HEK293 (cell line): ENCODE data around the gene TST.

Source experiments
- CTCF ChIA-PET: fragments of 350-600 bp; formaldehyde crosslinking; extraction: SDS; loops from one replicate; lab custom pipeline; 2021; ENCODE audit warnings: antibody characterized with exemption; lab: Yijun Ruan, JAX
- POLR2A ChIA-PET: fragments of 300-600 bp; formaldehyde crosslinking; extraction: SDS; loops from one replicate; lab custom pipeline; 2020; ENCODE audit warnings: antibody characterized with exemption, inconsistent platforms; lab: Yijun Ruan, JAX
- H3K27ac ChIP-seq: fragments of 200-500 bp; sonication (Bioruptor generic); 2 replicates; pipeline ENCODE4 v1.5.1; 2014; ENCODE audit warnings: low read depth, low read length, control low read depth, inconsistent platforms; ENCODE audit errors: extremely low read depth
- H3K36me3 ChIP-seq, 2 experiments: fragments of 200-500 bp in 1 of 2; sonication (Bioruptor generic) in 1 of 2; 1 replicate in 1 of 2; 2 replicates in 1 of 2; pipeline ENCODE4 v1.5.1; 2014 to 2017; ENCODE audit warnings: inconsistent platforms in 2 of 2, low read length in 2 of 2; ENCODE audit not compliant: control insufficient read depth in 2 of 2, insufficient read depth in 1 of 2
- H3K4me1 ChIP-seq: fragments of 200-500 bp; sonication (Bioruptor generic); 2 replicates; pipeline ENCODE4 v1.5.1; 2014; ENCODE audit warnings: mild to moderate bottlenecking, low read length, inconsistent platforms; ENCODE audit not compliant: control insufficient read depth, insufficient read depth
- H3K4me3 ChIP-seq: 2 replicates; pipeline ENCODE4 v1.5.1; 2011; ENCODE audit warnings: low read depth, mild to moderate bottlenecking, control low read depth, low read length, moderate library complexity
- H3K9me3 ChIP-seq: fragments of 200-500 bp; sonication (Bioruptor generic); 2 replicates; pipeline ENCODE4 v1.5.1; 2014; ENCODE audit warnings: low read depth, low read length, inconsistent platforms; ENCODE audit not compliant: control insufficient read depth, insufficient read depth
- GLI2 ChIP-seq: fragments of 450-650 bp; formaldehyde crosslinking; IDR thresholded peaks from 2 replicates; pipeline ENCODE4; 2017; ENCODE audit warnings: missing biosample characterization, missing genetic modification characterization, low read depth, borderline replicate concordance
- GLIS1 ChIP-seq: fragments of 450-650 bp; formaldehyde crosslinking; IDR thresholded peaks from 2 replicates; pipeline ENCODE4 v1.5.1; 2016; ENCODE audit warnings: missing biosample characterization, missing genetic modification characterization
- PRDM10 ChIP-seq: fragments of 450-650 bp; formaldehyde crosslinking; IDR thresholded peaks from 2 replicates; pipeline ENCODE4 v1.5.1; 2016; ENCODE audit warnings: missing biosample characterization, missing genetic modification characterization
- SCRT2 ChIP-seq: fragments of 450-650 bp; formaldehyde crosslinking; IDR thresholded peaks from 2 replicates; pipeline ENCODE4 v1.5.1; 2016; ENCODE audit warnings: missing biosample characterization, missing genetic modification characterization
- TCF7L2 ChIP-seq: IDR thresholded peaks from 2 replicates; pipeline ENCODE4 v1.6.1; 2011; ENCODE audit warnings: low read depth, mild to moderate bottlenecking, inconsistent platforms, low read length, moderate library complexity, borderline replicate concordance
- YY2 ChIP-seq: fragments of 450-650 bp; formaldehyde crosslinking; IDR thresholded peaks from 2 replicates; pipeline ENCODE4 v1.5.1; 2016; ENCODE audit warnings: missing biosample characterization, missing genetic modification characterization
- ZBTB44 ChIP-seq: fragments of 450-650 bp; IDR thresholded peaks from 2 replicates; pipeline ENCODE4 v1.5.1; 2018; ENCODE audit warnings: missing biosample characterization, mild to moderate bottlenecking, missing genetic modification characterization
- ZBTB49 ChIP-seq: fragments of 450-650 bp; formaldehyde crosslinking; IDR thresholded peaks from 2 replicates; pipeline ENCODE4 v1.5.1; 2016; ENCODE audit warnings: missing biosample characterization, missing genetic modification characterization, low read depth
- ZNF114 ChIP-seq: fragments of 450-650 bp; formaldehyde crosslinking; IDR thresholded peaks from 2 replicates; pipeline ENCODE4 v1.5.0; 2017; ENCODE audit warnings: missing biosample characterization, missing genetic modification characterization
- ZNF121 ChIP-seq: fragments of 450-650 bp; formaldehyde crosslinking; IDR thresholded peaks from 2 replicates; pipeline ENCODE4 v1.5.1; 2016; ENCODE audit warnings: missing biosample characterization, missing genetic modification characterization
- ZNF133 ChIP-seq: fragments of 450-650 bp; formaldehyde crosslinking; IDR thresholded peaks from 2 replicates; pipeline ENCODE4 v1.5.1; 2016; ENCODE audit warnings: missing biosample characterization, missing genetic modification characterization
- ZNF221 ChIP-seq: fragments of 450-650 bp; formaldehyde crosslinking; IDR thresholded peaks from 2 replicates; pipeline ENCODE4 v1.5.1; 2017; ENCODE audit warnings: missing biosample characterization, missing genetic modification characterization, borderline replicate concordance
- ZNF248 ChIP-seq: fragments of 450-650 bp; formaldehyde crosslinking; IDR thresholded peaks from 2 replicates; pipeline ENCODE4 v1.5.1; 2017; ENCODE audit warnings: missing biosample characterization, missing genetic modification characterization
- ZNF449 ChIP-seq: fragments of 450-650 bp; formaldehyde crosslinking; IDR thresholded peaks from 2 replicates; pipeline ENCODE4 v1.5.1; 2017; ENCODE audit warnings: missing biosample characterization, mild to moderate bottlenecking, missing genetic modification characterization, moderate library complexity
- ZNF473 ChIP-seq: fragments of 450-650 bp; formaldehyde crosslinking; IDR thresholded peaks from 2 replicates; pipeline ENCODE4 v1.5.1; 2017; ENCODE audit warnings: missing biosample characterization, missing genetic modification characterization
- ZNF488 ChIP-seq: fragments of 450-650 bp; formaldehyde crosslinking; IDR thresholded peaks from 2 replicates; pipeline ENCODE4 v1.5.1; 2016; ENCODE audit warnings: missing biosample characterization, missing genetic modification characterization
- ZNF521 ChIP-seq: fragments of 450-650 bp; formaldehyde crosslinking; IDR thresholded peaks from 2 replicates; pipeline ENCODE4 v1.5.1; 2017; ENCODE audit warnings: missing biosample characterization, mild to moderate bottlenecking, missing genetic modification characterization
- ZNF544 ChIP-seq: fragments of 450-650 bp; formaldehyde crosslinking; IDR thresholded peaks from 2 replicates; pipeline ENCODE4 v1.5.0; 2017; ENCODE audit warnings: missing biosample characterization, missing genetic modification characterization
- ZNF776 ChIP-seq: fragments of 450-650 bp; formaldehyde crosslinking; IDR thresholded peaks from 2 replicates; pipeline ENCODE4 v1.5.0; 2017; ENCODE audit warnings: missing biosample characterization, missing genetic modification characterization, borderline replicate concordance

TST gene

GRCh38 chr22:37037669-37038068 is 18.4 kb upstream of the TST start:
- ChIA-PET POLR2A (no interaction called here), CTCF (interaction anchor here (0.6 to 1.3 kb wide), 4 partner anchors 8 to 60 kb away, joined by 3 to 6 read pairs (median 4); no protein-coding TSS in a partner anchor)
- H3K27ac ChIP-seq, result no peak overlapping the region
- no peaks in the 10 kb centered on the region for H3K9me3 ChIP-seq
- H3K36me3 ChIP-seq, result no peaks in the 10 kb centered on the region
- H3K4me1 ChIP-seq, result no peaks in the 10 kb centered on the region
- TF ChIP-seq ZNF449 (tag by site-specific recombination) (no peak), YY2 (tag by site-specific recombination) (no peak), ZNF248 (tag by site-specific recombination) (no peak), ZNF473 (tag by site-specific recombination) (no peak), ZNF133 (tag by site-specific recombination) (no peak), PRDM10 (tag by site-specific recombination) (no peak), ZNF488 (tag by site-specific recombination) (no peak), ZNF776 (no peak), ZNF544 (tag by site-specific recombination) (no peak), GLI2 (tag by site-specific recombination) (no peak), TCF7L2 (no peak), ZNF521 (no peak), ZBTB49 (tag by site-specific recombination) (no peak)
- no peak overlapping the region for H3K4me3 ChIP-seq

GRCh38 chr22:37036655-37037377 is 17.6 kb upstream of the TST start:
- TF ChIP-seq GLIS1 (tag by site-specific recombination) (no peak), ZNF114 (tag by site-specific recombination) (no peak), ZNF121 (tag by site-specific recombination) (peak; percentile 65; the same call in 1 of the 2 replicates), SCRT2 (tag by site-specific recombination) (peak; percentile 31; the same call in 1 of the 2 replicates), ZBTB44 (tag by site-specific recombination) (no peak), ZNF221 (tag by site-specific recombination) (no peak)
- CTCF ChIA-PET, result interaction anchor here (0.7 to 1.0 kb wide), 2 partner anchors 9 to 59 kb away, joined by 3 to 4 read pairs; no protein-coding TSS in a partner anchor
- POLR2A ChIA-PET, result interaction anchor here (1.3 kb wide), 1 partner anchor 15 kb away, joined by 3 read pairs; the partner anchor contains the start of gene KCTD17
- H3K4me1 ChIP-seq, result no peaks in the 10 kb centered on the region
- no peak overlapping the region for H3K4me3 ChIP-seq
- H3K27ac ChIP-seq, result no peak overlapping the region
- no peaks in the 10 kb centered on the region for H3K9me3 ChIP-seq
- H3K36me3 ChIP-seq, result no peaks in the 10 kb centered on the region
